ENCODE results near the gene RPL32. TPM values are rescaled to one million over a fixed set of nuclear protein-coding genes. Genes with fewer than 3 reads are reported as not detected.

Gene RPL32
- total and polyA plus RNA-seq, 2 donors: 2,355 to 2,449 TPM

GRCh38 chr3:12877040-12877439, 35.7 kb upstream of the RPL32 start:
- 93% methylated on average over 7 of the region's 7 CpGs for WGBS
- no peaks in the 10 kb centered on the region for H3K4me1 ChIP-seq (ENCODE audit: insufficient read depth)
- H3K27ac ChIP-seq (ENCODE audit: low read depth): no peak overlapping the region
- H3K4me3 ChIP-seq (ENCODE audit: low read depth, low read length): no peak overlapping the region
- no peaks in the 10 kb centered on the region for H3K36me3 ChIP-seq (ENCODE audit: insufficient read depth)
- DNase-seq (ENCODE audit: extremely low spot score): no peak

DNA sequence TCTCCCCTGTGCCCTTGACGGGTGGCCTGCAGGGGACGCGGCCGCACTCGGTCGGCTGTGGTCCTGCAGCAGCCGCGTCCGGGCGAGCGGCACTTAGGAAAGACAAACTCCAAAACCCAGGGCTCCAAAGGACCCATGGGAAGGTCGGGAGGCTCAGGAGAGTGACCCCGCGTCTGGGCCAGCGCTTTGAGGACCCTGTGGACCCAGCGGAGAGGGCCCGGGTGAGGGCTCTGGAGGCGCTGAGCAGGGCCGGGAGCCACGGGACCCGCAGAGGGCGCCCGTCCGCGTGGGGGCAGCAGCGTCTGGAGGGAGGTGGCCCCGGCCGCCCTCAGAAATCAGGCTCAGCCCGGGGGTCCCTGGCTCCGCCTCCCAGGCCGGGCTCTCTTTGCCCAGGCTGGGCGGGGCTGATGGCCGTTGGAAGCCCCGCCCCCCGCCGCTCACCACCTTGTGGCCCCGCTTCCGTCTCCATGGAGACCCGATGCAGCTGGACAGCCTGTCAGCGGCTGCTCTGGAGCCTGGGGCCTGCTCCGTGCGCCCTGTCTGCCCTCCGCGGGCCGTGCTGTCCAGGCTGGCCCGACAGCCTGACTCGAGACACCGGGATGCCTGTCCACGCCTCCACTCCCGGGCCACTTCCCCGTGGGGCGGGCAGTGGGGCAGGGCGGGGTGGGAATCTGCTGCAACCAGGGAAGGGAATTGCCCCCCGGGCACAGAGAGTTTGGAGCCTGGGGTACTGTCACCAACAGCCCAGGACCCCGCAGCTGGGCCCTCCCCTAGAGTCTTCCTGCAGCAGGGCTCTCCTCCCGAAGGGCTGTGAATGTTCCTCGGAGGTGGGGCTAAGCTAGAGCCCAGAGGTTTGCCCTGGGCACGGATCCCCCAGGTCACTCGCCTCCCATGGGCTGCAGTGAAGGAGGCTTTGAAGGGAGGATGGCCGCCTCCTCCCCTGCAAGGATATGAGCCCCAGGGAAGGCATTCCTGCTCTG, 34.8 kb upstream of the RPL32 start:
- no peak overlapping the region for H3K27ac ChIP-seq (ENCODE audit: low read depth)
- WGBS: 24% methylated on average over 60 of the region's 60 CpGs
- H3K4me1 ChIP-seq (ENCODE audit: insufficient read depth): no peaks in the 10 kb centered on the region
- no peaks in the 10 kb centered on the region for H3K36me3 ChIP-seq (ENCODE audit: insufficient read depth)
- peak overlapping the region; percentile 36 for H3K4me3 ChIP-seq (ENCODE audit: low read depth, low read length)
- no peak for DNase-seq (ENCODE audit: extremely low spot score)

DNA sequence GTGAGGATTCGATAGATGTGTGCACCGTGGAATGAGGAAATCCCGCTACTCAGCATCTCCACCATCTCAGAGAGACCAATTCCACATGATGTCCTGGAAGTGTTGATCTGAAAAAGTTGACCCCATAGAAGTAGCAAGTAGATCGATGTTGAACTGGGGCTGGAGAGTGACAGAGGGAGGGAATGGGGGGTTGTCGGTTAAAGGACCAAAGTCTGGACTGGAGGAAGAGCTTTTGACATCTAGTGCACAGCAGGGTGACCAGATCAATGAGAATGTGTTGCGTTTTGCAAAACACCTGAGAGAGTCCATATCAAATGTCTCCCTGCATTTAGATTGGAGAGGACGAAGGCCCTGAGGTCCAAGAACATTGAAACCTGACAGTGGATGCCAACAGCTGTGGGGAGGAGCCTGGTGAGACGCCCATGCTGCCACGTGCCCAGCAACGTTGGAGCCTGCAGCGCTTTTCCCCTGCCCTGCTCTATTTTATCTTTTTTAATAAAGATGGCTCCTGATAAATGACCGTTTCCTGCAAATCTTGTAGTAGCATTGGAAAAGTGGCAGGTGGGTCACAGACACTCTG, 30.1 kb upstream of the RPL32 start:
- 78% methylated on average over 12 of the region's 12 CpGs for WGBS
- Histone ChIP-seq H3K36me3 (ENCODE audit: insufficient read depth) (no peaks in the 10 kb centered on the region), H3K27ac (ENCODE audit: low read depth) (no peak overlapping the region), H3K4me3 (ENCODE audit: low read depth, low read length) (no peak overlapping the region), H3K4me1 (ENCODE audit: insufficient read depth) (peaks cover 3% of the 10 kb centered on the region)
- DNase-seq (ENCODE audit: extremely low spot score): no peak

DNA sequence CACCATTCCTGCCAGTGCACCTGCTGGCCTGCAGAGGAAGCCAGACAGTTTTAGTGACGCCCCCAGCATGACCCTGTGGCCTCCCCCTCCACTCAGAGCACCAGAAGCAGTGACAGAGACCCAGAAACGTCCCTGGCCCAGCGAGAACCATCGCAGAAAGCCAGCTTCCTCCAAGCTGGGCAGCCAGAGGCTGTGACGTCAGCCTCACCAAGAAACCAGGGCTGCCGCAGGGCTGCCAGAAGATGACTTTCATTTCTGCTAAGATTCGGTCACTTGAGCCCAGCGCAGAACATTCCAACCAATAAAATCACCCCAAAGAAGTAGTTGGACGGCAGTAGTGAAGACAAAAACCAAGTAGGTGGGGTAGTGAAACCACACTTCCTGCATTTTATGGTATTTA, 29.6 kb upstream of the RPL32 start:
- Histone ChIP-seq H3K27ac (ENCODE audit: low read depth) (no peak overlapping the region), H3K4me3 (ENCODE audit: low read depth, low read length) (no peak overlapping the region), H3K36me3 (ENCODE audit: insufficient read depth) (no peaks in the 10 kb centered on the region), H3K4me1 (ENCODE audit: insufficient read depth) (peaks cover 3% of the 10 kb centered on the region)
- no peak for DNase-seq (ENCODE audit: extremely low spot score)
- WGBS: 58% methylated on average over 9 of the region's 9 CpGs

- Histone ChIP-seq H3K27ac (ENCODE audit: low read depth) (no peak overlapping the region), H3K4me3 (ENCODE audit: low read depth, low read length) (no peak overlapping the region), H3K36me3 (ENCODE audit: insufficient read depth) (no peaks in the 10 kb centered on the region), H3K4me1 (ENCODE audit: insufficient read depth) (peaks cover 3% of the 10 kb centered on the region)
- no peak for DNase-seq (ENCODE audit: extremely low spot score)
- 16% methylated on average over 28 of the region's 28 CpGs for WGBS
Measured at GRCh38 chr3:12869035-12869621, 27.8 kb upstream of the RPL32 start.

DNA sequence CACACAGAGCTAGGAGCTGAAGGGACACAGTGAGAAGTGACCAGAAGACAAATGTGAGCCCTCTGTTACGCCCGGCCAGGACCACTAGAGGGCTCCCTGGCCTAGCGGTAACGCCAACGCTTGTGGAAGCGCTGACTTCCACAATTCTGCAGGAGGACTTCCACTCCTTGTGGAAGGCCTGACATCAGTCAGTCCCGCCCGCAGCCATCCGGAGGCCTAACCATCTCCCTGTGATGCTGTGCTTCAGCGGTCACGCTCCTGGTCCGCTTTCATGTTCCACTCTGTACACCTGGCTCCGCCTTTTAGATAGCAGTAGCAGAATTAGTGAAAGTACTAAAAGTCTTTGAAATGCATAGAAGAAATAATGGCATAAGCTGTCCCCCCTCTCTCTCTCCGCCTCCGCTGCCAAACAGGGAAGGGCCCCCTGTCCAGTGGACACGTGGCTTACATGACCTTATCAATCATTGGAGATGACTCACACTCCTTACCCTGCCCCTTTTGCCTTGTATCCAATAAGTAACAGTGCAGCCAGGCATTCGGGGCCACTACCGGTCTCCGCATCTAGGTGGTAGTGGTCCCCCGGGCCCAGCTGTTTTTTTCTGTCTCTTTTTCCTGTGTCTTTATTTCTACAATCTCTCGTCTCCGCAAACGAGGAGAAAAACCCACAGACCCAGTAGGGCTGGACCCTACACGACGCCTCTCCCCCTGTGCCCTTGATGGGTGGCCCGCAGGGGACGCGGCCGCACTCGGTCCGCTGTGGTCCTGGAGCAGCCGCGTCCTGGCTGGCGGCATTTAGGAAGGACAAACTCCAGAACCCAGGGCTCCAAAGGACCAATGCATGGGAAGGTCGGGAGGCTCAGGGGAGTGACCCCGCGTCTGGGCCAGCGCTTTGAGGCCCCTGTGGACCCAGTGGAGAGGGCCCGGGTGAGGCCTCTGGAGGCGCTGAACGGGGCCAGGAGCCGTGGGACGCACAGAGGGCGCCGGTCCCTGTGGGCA, 27.0 kb upstream of the RPL32 start:
- 38% methylated on average over 45 of the region's 45 CpGs for WGBS
- H3K4me3 ChIP-seq (ENCODE audit: low read depth, low read length): no peak overlapping the region
- H3K36me3 ChIP-seq (ENCODE audit: insufficient read depth): no peaks in the 10 kb centered on the region
- H3K4me1 ChIP-seq (ENCODE audit: insufficient read depth): peaks cover 3% of the 10 kb centered on the region
- DNase-seq (ENCODE audit: extremely low spot score): no peak
- no peak overlapping the region for H3K27ac ChIP-seq (ENCODE audit: low read depth)

- WGBS: 82% methylated on average over 6 of the region's 6 CpGs
Measured at GRCh38 chr3:12866836-12867235, 25.5 kb upstream of the RPL32 start.

DNA sequence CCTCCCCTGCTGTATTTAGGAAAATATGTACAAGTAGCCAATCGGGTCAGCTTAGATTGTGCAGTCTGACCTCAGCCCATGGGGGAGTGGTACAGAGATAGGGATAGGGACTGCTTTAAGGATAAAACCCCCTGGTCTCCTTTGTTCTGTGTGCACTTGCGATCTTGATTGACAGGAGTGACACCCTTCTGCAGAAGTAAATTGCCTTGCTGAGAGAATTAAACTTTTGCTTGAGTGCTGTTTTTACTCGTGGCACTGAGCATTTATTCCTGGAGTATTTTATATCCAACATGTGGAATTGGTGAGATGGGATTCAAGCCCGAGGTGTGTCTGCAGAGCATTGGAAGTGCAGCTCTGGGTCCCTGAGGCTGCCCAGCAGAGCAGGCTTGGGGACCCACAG, 23.9 kb upstream of the RPL32 start:
- no peaks in the 10 kb centered on the region for H3K36me3 ChIP-seq (ENCODE audit: insufficient read depth)
- 85% methylated on average over 4 of the region's 4 CpGs for WGBS
- no peak overlapping the region for H3K4me3 ChIP-seq (ENCODE audit: low read depth, low read length)
- no peak overlapping the region for H3K27ac ChIP-seq (ENCODE audit: low read depth)
- H3K4me1 ChIP-seq (ENCODE audit: insufficient read depth): peaks cover 3% of the 10 kb centered on the region
- no peak for DNase-seq (ENCODE audit: extremely low spot score)

More at GRCh38 chr3:12866836-12867235, 25.5 kb upstream of the RPL32 start:
- H3K27ac ChIP-seq (ENCODE audit: low read depth): no peak overlapping the region
- no peak overlapping the region for H3K4me3 ChIP-seq (ENCODE audit: low read depth, low read length)
- no peak for DNase-seq (ENCODE audit: extremely low spot score)
- H3K36me3 ChIP-seq (ENCODE audit: insufficient read depth): no peaks in the 10 kb centered on the region
- H3K4me1 ChIP-seq (ENCODE audit: insufficient read depth): peaks cover 3% of the 10 kb centered on the region

DNA sequence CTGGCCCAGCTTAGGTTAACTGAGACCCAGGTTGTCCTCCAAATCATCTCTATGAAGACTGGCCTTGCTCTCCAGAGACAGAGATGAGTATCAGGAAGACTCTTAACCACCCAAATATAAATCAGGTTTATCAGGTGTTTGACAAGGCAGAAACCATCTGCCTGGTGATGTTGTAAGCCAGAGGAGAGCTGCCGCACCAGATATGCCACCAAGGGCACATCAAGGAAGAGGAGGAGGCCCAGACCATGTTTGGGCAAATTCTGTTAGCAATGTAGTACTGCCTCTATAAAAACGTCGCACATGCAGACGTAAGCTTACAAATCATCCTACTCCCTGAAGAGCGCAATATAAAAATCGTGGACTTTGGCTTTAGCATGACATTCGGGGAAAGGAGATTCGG, 21.0 kb upstream of the RPL32 start:
- Histone ChIP-seq H3K27ac (ENCODE audit: low read depth) (no peak overlapping the region), H3K36me3 (ENCODE audit: insufficient read depth) (no peaks in the 10 kb centered on the region), H3K4me3 (ENCODE audit: low read depth, low read length) (no peak overlapping the region), H3K4me1 (ENCODE audit: insufficient read depth) (no peaks in the 10 kb centered on the region)
- DNase-seq (ENCODE audit: extremely low spot score): no peak
- WGBS: 85% methylated on average over 8 of the region's 8 CpGs

DNA sequence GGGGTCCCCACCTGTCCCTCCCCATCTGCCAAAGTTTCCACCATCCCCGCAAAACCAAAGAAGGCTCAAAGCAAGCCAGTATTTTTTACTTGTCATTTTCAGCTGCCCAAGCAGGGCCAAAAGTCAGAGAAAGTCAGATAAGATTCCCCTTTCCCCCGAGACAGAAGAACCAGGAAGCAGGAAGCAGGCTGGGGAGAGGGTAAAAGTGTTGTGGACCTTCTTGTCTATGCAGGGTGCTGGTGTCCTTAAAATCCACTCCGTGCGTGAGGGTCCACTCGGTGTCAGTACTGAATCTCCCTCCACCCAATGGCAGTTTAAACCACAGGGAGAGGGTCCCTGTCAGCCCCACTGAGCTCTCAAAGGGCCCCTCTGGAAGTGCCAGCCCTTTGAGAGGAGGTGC, 20.2 kb upstream of the RPL32 start:
- H3K36me3 ChIP-seq (ENCODE audit: insufficient read depth): no peaks in the 10 kb centered on the region
- no peak overlapping the region for H3K27ac ChIP-seq (ENCODE audit: low read depth)
- DNase-seq (ENCODE audit: extremely low spot score): no peak
- H3K4me3 ChIP-seq (ENCODE audit: low read depth, low read length): no peak overlapping the region
- no peaks in the 10 kb centered on the region for H3K4me1 ChIP-seq (ENCODE audit: insufficient read depth)
- 79% methylated on average over 5 of the region's 5 CpGs for WGBS

- H3K36me3 ChIP-seq (ENCODE audit: insufficient read depth): no peaks in the 10 kb centered on the region
- H3K27ac ChIP-seq (ENCODE audit: low read depth): no peak overlapping the region
- no peak overlapping the region for H3K4me3 ChIP-seq (ENCODE audit: low read depth, low read length)
- 70% methylated on average over 7 of the region's 7 CpGs for WGBS
- H3K4me1 ChIP-seq (ENCODE audit: insufficient read depth): no peaks in the 10 kb centered on the region
- DNase-seq (ENCODE audit: extremely low spot score): no peak
Measured at GRCh38 chr3:12859840-12860239, 18.5 kb upstream of the RPL32 start.

DNA sequence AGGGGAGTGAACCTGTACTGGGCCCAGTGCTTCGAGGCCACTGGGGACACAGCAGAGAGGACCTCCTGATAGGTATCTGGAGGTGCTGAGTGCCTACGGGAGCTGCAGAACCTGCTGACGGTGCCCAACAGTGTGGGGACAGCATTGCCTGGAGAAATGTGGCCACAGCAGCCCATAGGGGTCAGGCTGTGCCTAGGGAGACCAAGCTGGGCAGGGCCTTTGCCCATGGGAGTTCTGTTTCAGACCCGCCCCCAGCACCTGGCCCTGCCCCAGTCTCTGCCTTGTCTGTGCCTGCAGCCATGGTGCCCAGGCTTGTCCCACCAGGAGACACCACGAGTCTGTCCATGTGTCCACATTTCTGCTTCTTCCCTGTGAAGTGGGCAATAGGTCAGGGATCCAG, 15.3 kb upstream of the RPL32 start:
- no peaks in the 10 kb centered on the region for H3K4me1 ChIP-seq (ENCODE audit: insufficient read depth)
- no peak for DNase-seq (ENCODE audit: extremely low spot score)

DNA sequence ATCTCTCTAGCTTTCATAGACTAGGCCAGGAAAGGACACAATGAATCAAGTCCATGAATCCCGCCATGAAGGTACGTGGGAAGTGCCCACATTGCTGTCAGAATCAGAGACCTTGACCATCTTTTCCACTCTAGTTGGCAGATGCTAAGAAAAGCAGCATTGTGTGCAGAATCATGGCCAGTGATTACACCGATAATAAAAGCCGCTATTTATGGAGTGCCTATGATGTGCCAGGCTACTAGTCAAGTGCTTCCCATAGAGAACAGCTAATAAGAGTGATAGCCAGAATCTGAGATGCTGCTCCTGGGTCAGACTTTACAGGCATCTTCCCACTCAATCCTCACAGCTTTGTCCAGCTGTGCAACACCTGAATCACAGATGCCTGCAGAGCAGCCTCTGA, 13.2 kb upstream of the RPL32 start:
- Histone ChIP-seq H3K27ac (ENCODE audit: low read depth) (no peak overlapping the region), H3K4me1 (ENCODE audit: insufficient read depth) (no peaks in the 10 kb centered on the region), H3K36me3 (ENCODE audit: insufficient read depth) (no peaks in the 10 kb centered on the region), H3K4me3 (ENCODE audit: low read depth, low read length) (no peak overlapping the region)
- 73% methylated on average over 4 of the region's 4 CpGs for WGBS
- no peak for DNase-seq (ENCODE audit: extremely low spot score)

More for the DNA sequence above, 15.3 kb upstream of the RPL32 start:
- Histone ChIP-seq H3K36me3 (ENCODE audit: insufficient read depth) (no peaks in the 10 kb centered on the region), H3K27ac (ENCODE audit: low read depth) (no peak overlapping the region), H3K4me3 (ENCODE audit: low read depth, low read length) (no peak overlapping the region)
- WGBS: 82% methylated on average over 5 of the region's 5 CpGs
